ENCODE data around the gene ARG2.
A peak's percentile ranks its signal among the peaks of the same experiment; 100 is the strongest.

ARG2 gene

DNA sequence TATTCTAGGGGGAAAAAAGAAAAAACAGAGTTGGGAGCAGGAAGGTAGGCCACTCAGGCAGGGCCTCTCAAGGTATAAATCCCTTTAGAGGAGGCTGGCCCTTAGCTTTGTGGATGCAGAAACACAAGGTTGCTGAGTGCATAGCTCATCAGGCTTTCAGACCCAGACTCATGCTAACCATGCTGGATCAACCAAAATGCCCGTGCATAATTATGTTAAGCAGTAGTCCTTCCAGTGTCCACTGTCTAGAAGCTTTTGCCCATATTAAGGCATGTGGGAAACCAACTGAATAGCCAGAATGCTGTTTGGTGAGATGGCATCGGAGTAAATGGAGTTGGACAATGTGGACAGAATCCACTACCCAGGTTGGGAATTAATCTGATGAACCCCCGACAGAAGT lies 18.9 kb downstream of the ARG2 start:
- DNase-seq (ENCODE audit: low read depth) = no peak

GRCh38 chr14:67641480-67641879 lies 21.8 kb downstream of the ARG2 start:
- no peak for DNase-seq (ENCODE audit: low read depth)

DNA sequence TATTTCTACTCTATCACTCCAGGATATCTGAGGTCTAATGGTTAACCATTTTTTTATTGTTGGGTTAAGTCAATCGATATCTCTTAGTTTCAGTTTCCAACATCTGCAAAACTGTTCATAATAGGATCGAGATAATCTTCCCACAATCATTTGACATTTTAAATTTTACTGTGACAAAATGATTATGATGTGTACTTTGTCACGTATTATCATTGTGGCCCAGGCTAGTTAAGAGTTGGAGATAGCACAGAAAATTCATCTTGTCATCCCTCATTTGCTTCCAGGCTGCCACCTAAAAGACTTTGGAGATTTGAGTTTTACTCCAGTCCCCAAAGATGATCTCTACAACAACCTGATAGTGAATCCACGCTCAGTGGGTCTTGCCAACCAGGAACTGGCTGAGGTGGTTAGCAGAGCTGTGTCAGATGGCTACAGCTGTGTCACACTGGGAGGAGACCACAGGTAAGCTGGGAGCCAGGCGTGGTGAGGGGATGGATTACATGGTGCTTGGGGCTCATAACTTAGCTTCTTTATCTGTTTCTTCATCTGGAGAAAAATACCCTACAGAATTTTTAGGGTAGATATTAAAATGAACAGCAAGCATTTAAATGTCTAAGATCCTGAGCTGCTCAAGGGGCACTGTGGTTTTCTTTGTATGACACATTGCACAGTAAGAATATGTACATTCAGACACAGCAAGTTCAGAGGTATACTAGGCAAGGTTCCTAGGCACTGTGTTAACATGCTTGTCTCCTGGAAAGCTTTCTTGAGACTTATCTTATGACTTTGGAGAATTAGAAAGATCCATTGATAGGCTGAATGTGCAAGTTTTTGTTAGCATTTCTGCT lies 22.4 kb downstream of the ARG2 start:
- no peak for DNase-seq (ENCODE audit: low read depth)

DNA sequence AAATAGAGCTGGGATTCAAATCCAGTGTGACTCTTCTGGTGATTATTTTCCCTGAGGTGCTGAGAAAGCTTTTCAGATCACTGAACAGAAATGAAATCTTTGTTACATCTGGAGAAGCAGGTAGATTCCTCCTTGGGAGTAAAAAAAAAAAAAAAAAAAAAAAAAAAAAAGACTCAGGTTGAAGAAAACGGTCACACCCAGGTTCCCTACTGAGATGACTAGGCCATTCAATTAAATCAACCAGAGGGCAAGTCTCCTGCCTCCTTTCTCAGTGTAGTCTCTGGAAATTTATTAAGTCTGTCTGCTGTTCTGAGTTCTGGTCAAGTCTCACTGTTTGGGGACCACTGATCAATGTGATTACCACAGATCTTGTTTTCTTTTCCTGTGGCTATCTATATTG lies 24.0 kb downstream of the ARG2 start:
- no peak for DNase-seq (ENCODE audit: low read depth)

DNA sequence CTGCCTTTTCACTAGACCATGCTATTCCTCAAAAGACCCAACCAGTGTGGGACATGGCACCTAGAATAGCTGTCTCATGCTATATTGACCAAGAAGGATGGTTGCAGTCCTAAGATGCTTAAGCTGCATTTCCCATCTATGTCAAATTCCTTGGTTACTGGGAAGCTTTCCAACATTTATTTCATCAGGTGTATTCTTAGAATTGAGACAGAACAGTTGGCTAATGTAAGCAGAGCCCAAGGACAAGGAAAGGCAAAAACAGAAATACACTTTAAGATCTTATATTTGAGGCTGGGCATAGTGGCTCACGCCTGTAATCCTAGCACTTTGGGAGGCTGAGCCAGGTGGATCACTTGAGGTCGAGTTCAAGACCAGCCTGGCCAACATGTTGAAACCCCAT lies 24.7 kb downstream of the ARG2 start:
- DNase-seq (ENCODE audit: low read depth) = peak; percentile 23

GRCh38 chr14:67645414-67645813 lies 25.7 kb downstream of the ARG2 start:
- DNase-seq (ENCODE audit: low read depth) = no peak

GRCh38 chr14:67646131-67646530 lies 26.4 kb downstream of the ARG2 start:
- no peak for DNase-seq (ENCODE audit: low read depth)

DNA sequence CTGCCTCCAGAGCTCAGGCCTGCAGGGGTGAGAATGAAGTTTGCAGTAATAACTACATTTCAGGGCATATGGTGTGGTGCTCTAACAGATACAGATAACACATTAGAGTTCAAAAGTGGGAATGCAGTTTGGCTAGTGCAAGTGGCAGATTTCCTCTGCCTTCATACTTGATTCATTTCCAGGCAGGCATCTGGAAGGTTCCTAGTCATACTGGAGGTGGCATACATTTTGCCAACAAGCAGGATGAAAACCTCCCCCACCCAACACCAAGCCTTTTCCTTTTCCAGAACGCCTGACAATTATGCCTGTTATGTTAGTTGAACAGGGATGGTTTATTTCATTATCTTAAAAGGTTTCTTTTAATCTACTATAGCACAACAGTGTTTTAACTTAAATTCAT lies 30.4 kb downstream of the ARG2 start:
- no peak for DNase-seq (ENCODE audit: low read depth)

- DNase-seq (ENCODE audit: low read depth) = peak; percentile 64
These were observed 31.0 kb downstream of the ARG2 start for GRCh38 chr14:67650694-67651093.

DNA sequence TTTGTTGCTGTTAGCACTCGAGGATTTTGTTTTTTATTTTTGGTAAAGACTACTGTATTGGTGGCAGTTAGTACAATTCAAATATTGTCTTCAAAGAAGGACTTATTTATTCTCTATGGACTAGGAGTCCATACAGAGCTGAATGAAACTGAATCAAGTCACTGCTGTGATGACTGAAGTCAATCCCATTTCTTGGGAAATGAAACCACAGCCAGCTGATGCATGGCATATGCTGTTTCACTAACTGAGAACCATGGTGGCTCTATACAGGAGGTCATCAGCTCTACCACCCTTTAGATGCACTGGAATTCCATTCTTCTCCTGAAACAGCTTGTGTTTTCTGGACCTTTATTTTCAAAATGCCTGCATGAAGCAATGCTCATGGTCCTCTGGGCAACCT lies 32.5 kb downstream of the ARG2 start:
- DNase-seq (ENCODE audit: low read depth) = no peak

DNA sequence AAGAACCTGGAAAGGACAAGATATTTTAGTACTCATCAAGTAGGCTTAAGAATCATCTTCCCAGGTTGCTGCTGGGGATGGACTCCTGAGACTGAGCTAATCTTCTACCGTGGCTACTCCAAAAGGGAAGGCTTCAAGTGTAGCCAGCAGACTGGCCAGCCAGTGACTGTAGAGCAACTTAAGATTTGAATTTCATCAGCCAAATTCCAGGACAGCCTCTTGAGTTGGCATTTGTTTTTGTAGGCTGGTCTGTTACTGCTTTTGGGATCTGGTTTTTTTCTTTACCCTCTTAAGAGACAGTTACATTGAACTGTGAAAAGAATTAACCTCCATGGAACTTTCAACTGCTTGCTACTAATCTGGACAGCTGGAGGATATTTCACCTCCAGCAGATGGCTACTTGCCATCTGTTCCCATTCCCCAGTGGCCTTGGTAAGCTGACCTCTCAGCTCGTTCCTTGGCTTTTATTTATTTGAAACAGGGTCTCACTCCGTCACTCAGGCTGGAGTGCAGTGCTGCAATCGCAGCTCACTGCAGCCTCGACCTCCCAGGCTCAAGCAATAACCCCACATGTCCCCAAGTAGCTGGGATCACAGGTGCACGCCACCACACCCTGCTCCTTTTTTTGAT lies 34.0 kb downstream of the ARG2 start:
- peak; percentile 65 for DNase-seq (ENCODE audit: low read depth)

GRCh38 chr14:67663633-67664032 lies 43.9 kb downstream of the ARG2 start:
- no peak for DNase-seq (ENCODE audit: low read depth)

DNA sequence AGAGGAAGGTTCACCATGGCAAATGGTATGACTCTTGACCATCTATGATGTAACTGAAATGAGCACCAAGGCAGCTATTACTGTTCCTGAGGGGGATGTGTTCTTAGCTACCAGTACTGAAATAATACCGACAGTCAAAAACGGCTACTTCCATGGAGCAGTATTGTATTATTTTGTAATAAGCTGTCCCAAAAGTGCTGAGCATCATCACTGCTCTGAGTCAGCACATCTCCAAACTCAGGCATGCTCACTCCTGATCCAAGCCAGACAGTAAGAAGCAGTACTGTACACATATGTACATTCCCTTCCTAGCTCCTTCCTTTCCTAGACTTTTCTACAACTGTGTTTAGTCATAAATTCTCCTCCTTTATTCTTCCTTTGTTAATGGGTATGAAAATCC lies 46.1 kb downstream of the ARG2 start:
- peak; percentile 68 for DNase-seq (ENCODE audit: low read depth)

GRCh38 chr14:67666750-67667449 lies 47.2 kb downstream of the ARG2 start:
- peak; percentile 46 for DNase-seq (ENCODE audit: low read depth)

- DNase-seq (ENCODE audit: low read depth) = no peak
These were observed 48.8 kb downstream of the ARG2 start for GRCh38 chr14:67668559-67668958.

DNA sequence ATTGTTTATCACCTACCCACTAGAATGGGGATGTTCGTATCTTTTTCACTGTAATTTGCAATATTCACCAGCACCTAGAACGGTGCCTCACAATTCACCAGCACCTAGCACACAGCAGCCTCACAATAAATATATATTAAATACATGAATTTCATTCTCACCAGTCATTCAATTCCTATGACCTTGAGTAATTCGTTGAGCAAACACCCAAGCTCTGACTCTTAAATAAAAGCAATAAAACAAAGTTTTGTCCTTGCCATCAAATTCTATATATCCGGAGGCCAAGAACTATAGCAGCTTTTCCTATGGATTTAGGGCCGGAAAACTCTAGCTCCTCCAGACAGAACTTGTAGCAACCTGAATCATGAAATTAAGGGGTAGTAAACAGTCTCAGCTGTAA lies 53.7 kb downstream of the ARG2 start:
- DNase-seq (ENCODE audit: low read depth) = no peak

- peak; percentile 45 for DNase-seq (ENCODE audit: low read depth)
These were observed 54.4 kb downstream of the ARG2 start for GRCh38 chr14:67674139-67674479.

DNA sequence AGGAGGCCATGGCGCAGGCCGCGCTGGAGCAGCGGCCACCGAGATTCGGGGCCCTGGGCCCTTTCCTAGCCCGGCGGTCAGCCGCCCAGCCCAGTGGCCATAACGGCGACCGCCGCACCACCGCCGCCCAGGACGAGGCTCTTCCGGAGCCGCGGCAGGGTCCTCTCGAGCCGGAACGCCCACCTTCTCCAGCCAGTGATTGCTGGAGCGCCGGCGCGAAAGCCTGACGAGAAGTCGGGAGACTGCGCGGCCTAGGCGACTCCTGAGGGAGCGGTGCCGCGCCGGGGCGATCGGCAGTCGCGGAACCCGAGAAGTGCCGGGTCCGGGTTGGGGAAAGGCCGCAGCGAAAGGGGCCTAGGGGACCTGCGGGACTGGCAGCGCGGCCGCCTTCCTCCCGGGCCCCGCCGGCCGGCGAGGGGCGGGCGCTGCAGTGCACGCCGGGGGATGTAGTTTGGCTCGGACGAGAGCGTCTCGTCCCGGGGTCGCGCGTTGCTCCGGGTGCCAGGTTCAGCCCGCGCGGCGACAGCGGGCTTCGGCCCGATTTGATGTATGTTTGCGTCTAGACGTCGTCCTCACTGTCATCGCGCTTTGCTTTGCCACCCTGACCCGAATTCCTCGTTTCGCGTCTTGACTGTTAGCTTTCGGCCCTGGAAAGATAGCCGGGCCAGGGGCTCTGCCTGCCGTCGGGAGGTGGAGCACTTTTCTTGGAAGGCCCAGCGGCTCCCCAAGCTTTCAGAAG lies 54.9 kb downstream of the ARG2 start, which contains the start of gene VTI1B:
TSS of gene VTI1B (minus strand) at position 153 of the 739 bp plus-strand sequence. CDS start at position 10, 143 bp downstream.
- peak; percentile 74 for DNase-seq (ENCODE audit: low read depth)

GRCh38 chr14:67675219-67675582 lies 55.5 kb downstream of the ARG2 start:
- no peak for DNase-seq (ENCODE audit: low read depth)

- DNase-seq (ENCODE audit: low read depth) = no peak
These were observed 59.3 kb downstream of the ARG2 start for GRCh38 chr14:67679006-67679405.

GRCh38 chr14:67680121-67680602 lies 60.4 kb downstream of the ARG2 start:
- peak; percentile 22 for DNase-seq (ENCODE audit: low read depth)

DNA sequence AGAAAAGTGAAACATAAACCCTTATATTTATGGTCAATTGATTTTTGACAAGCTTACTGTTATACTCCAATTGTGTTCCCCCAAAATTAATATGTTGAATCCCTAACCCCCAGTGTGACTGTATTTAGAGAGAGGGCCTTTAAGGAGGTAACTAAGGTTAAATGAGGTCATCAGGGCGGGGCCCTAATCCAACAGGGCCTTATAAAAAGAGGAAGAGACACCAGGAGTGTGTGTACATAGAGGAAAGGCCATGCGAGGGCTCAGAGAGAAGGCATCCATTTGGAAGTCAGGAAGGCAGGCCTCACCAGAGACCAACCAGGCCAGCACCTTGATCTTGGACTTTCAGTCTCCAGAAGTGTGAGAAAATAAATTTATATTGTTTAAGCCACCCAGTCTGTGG lies 61.2 kb downstream of the ARG2 start:
- no peak for DNase-seq (ENCODE audit: low read depth)

All from fibroblast of gingiva (primary cell).